ENCODE results near the gene MCUR1. TPM values are rescaled to one million over a fixed set of nuclear protein-coding genes. Genes with fewer than 3 reads are reported as not detected.

MCUR1 gene
- total RNA-seq, 1 donor from 2014 or later = 34.6 TPM

Other genes starting within 250 kb of the MCUR1 start
- gene SIRT5, start 240.0 kb downstream of the MCUR1 start, total RNA-seq = 23.2 TPM
- gene NOL7, start 199.2 kb downstream of the MCUR1 start, total RNA-seq = 44.1 TPM
- 90.5 TPM for gene RANBP9, start 102.7 kb downstream of the MCUR1 start, total RNA-seq
- gene RNF182, start 110.4 kb upstream of the MCUR1 start, total RNA-seq = 73.6 TPM

Data from occipital lobe (tissue), 1 donor.